Esophagus muscularis mucosa (tissue), 4 donors: ENCODE measurements around the gene PHF11.

Experiments used
- CTCF ChIP-seq, 3 experiments: fragments of 200-600 bp in 2 of 3; fragments of 450-650 bp in 1 of 3; sonication (generic) in 2 of 3; IDR thresholded peaks; one replicate each; pipeline ENCODE4 v1.5.1; 2017 to 2019; ENCODE audit warnings: antibody characterized with exemption in 3 of 3, mild to moderate bottlenecking in 2 of 3, moderate library complexity in 1 of 3
- EP300 ChIP-seq: sonication (generic); formaldehyde crosslinking; IDR thresholded peaks from one replicate; pipeline ENCODE4 v1.6.1; 2017; ENCODE audit warnings: antibody characterized with exemption
- POLR2AphosphoS5 ChIP-seq, 2 donors: sonication (generic); formaldehyde crosslinking; IDR thresholded peaks; one replicate each; pipeline ENCODE4 v1.6.1; 2017; ENCODE audit warnings: antibody characterized with exemption in 2 of 2

- TF ChIP-seq POLR2AphosphoS5 (IDR thresholded peaks at IDR 0.05) (no peak), EP300 (no peak), CTCF (IDR thresholded peaks at IDR 0.05) (no peak)
Measured at GRCh38 chr13:49532593-49532992, 36.8 kb downstream of the PHF11 start.
